HCT116 (cell line): ENCODE data around the gene CASR. TPM values are rescaled to one million over a fixed set of nuclear protein-coding genes. Genes with fewer than 3 reads are reported as not detected.
A peak's percentile ranks its signal among the peaks of the same experiment; 100 is the strongest.

Source experiments
- ATAC-seq: fragments of 200-7000 bp; cut with Tn5 transposase; 2 replicates; pipeline ENCODE4 v1.9.1; 2020; ENCODE audit warnings: mild to moderate bottlenecking, moderate library complexity
- BruUV-seq: library from RNA; stranded (reverse); fragments of 400-500 nt; replicated peaks from 2 replicates; lab custom pipeline; 2021; lab: Mats Ljungman, UMichigan
- CTCF ChIA-PET: fragments of 300-600 bp; sonication (Branson Sonifier 250); formaldehyde crosslinking; loops from one replicate; lab custom pipeline; 2021; ENCODE audit warnings: antibody characterized with exemption; lab: Charles Lee
- POLR2A ChIA-PET: fragments of 300-600, 350-600 bp; sonication (Branson Sonifier 250); formaldehyde crosslinking; loops from one replicate; lab custom pipeline; 2021; ENCODE audit warnings: antibody characterized with exemption; lab: Charles Lee
- RAD21 ChIA-PET, 2 experiments: fragments of 300-600 bp; sonication (Branson Sonifier 250); formaldehyde crosslinking; loops; one replicate each; lab custom pipeline; 2023; ENCODE audit warnings: low total read pairs in 2 of 2; ENCODE audit not compliant: uncharacterized antibody in 2 of 2, unreplicated experiment in 2 of 2, low non-redundant PET in 1 of 2; lab: Charles Lee
- DNase-seq: peaks from one replicate; pipeline ENCODE4 v3.0.0-alpha.2; 2010; ENCODE audit warnings: low read depth, low spot score
- H2AFZ ChIP-seq: fragments of 200-600 bp; shearing (Covaris generic), sonication (generic); 2 replicates; pipeline ENCODE4 v1.6.1; 2017; ENCODE audit warnings: low read depth, mixed run types, mixed read lengths, antibody characterized with exemption, low read length; ENCODE audit not compliant: poor library complexity, severe bottlenecking
- H3K27ac ChIP-seq: 2 replicates; pipeline ENCODE4 v1.5.1; 2012; ENCODE audit warnings: low read depth, low read length
- H3K27me3 ChIP-seq: fragments of 200-600 bp; sonication (generic); 2 replicates; pipeline ENCODE4 v1.6.1; 2016; ENCODE audit warnings: mixed run types, low read length, mixed read lengths; ENCODE audit not compliant: insufficient read depth
- H3K36me3 ChIP-seq, 2 experiments: fragments of 200-500 bp in 1 of 2; fragments of 200-600 bp in 1 of 2; sonication (Bioruptor generic) in 1 of 2; sonication (generic) in 1 of 2; 2 replicates each; pipeline versions ENCODE4 v1.5.1 to v1.6.1; 2014 to 2016; ENCODE audit warnings: low read length in 2 of 2, inconsistent platforms in 1 of 2, mixed read lengths in 1 of 2, mixed run types in 1 of 2; ENCODE audit not compliant: insufficient read depth in 2 of 2, control insufficient read depth in 1 of 2
- H3K4me1 ChIP-seq, 2 experiments: fragments of 200-600 bp in 1 of 2; sonication (generic) in 1 of 2; 2 replicates each; pipeline versions ENCODE4 v1.5.1 to v1.6.1; 2012 to 2017; ENCODE audit warnings: low read length in 2 of 2, inconsistent platforms in 1 of 2, mild to moderate bottlenecking in 1 of 2, mixed read lengths in 1 of 2, mixed run types in 1 of 2, moderate library complexity in 1 of 2; ENCODE audit not compliant: insufficient read depth in 2 of 2, control insufficient read depth in 1 of 2
- H3K4me2 ChIP-seq: fragments of 200-600 bp; sonication (generic); 2 replicates; pipeline ENCODE4 v1.6.1; 2017; ENCODE audit warnings: mixed run types, low read length, mixed read lengths
- H3K4me3 ChIP-seq, 2 experiments: fragments of 200-600 bp in 1 of 2; sonication (generic) in 1 of 2; replicated peaks in 1 of 2; 2 replicates each; pipeline ENCODE4 v1.5.1; 2011 to 2016; ENCODE audit warnings: low read length in 2 of 2, control low read depth in 1 of 2, low read depth in 1 of 2, mild to moderate bottlenecking in 1 of 2, mixed read lengths in 1 of 2, mixed run types in 1 of 2
- H3K79me2 ChIP-seq: fragments of 200-600 bp; sonication (generic); 2 replicates; pipeline ENCODE4 v1.6.1; 2017; ENCODE audit warnings: mild to moderate bottlenecking, mixed run types, low read length, moderate library complexity, mixed read lengths; ENCODE audit not compliant: insufficient read depth
- H3K9ac ChIP-seq: fragments of 200-600 bp; sonication (generic); 2 replicates; pipeline ENCODE4 v1.6.1; 2016; ENCODE audit warnings: low read length, mixed read lengths
- H3K9me2 ChIP-seq: fragments of 200-600 bp; sonication (generic), shearing (Covaris generic); 2 replicates; pipeline ENCODE4 v1.6.1; 2017; ENCODE audit warnings: mixed run types, mild to moderate bottlenecking, moderate library complexity; ENCODE audit not compliant: insufficient read depth
- H3K9me3 ChIP-seq, 2 experiments: fragments of 200-500 bp in 1 of 2; fragments of 200-600 bp in 1 of 2; sonication (Bioruptor generic) in 1 of 2; sonication (generic) in 1 of 2; 2 replicates each; pipeline ENCODE4 v1.6.1; 2014 to 2017; ENCODE audit warnings: low read length in 2 of 2, mixed read lengths in 2 of 2, inconsistent platforms in 1 of 2, low read depth in 1 of 2, mild to moderate bottlenecking in 1 of 2, mixed run types in 1 of 2, moderate library complexity in 1 of 2; ENCODE audit not compliant: control insufficient read depth in 1 of 2, insufficient read depth in 1 of 2
- H4K20me1 ChIP-seq: fragments of 200-600 bp; sonication (generic), shearing (Covaris generic); 2 replicates; pipeline ENCODE4 v1.6.1; 2017; ENCODE audit warnings: mixed run types, mild to moderate bottlenecking, moderate library complexity; ENCODE audit not compliant: insufficient read depth
- JUND ChIP-seq: IDR thresholded peaks from 2 replicates; pipeline ENCODE4 v1.6.1; 2012
- POLR2A ChIP-seq: IDR thresholded peaks from 2 replicates; pipeline ENCODE4 v1.7.0; 2011; ENCODE audit warnings: borderline replicate concordance; ENCODE audit not compliant: insufficient read depth, insufficient read length; ENCODE audit errors: extremely low read depth
- RAD21 ChIP-seq: IDR thresholded peaks from 2 replicates; pipeline ENCODE4 v1.6.1; 2012; ENCODE audit warnings: low read depth, mild to moderate bottlenecking
- SRF ChIP-seq: IDR thresholded peaks from 2 replicates; pipeline ENCODE4 v1.6.1; 2012; ENCODE audit warnings: low read depth
- YY1 ChIP-seq: IDR thresholded peaks from 2 replicates; pipeline ENCODE4 v1.6.1; 2011; ENCODE audit warnings: low read length, low read depth, moderate library complexity, mild to moderate bottlenecking; ENCODE audit not compliant: insufficient replicate concordance; ENCODE audit errors: extremely low read depth
- ZBTB33 ChIP-seq: IDR thresholded peaks from 2 replicates; pipeline ENCODE4 v1.6.1; 2011; ENCODE audit warnings: mild to moderate bottlenecking, low read length, moderate library complexity; ENCODE audit not compliant: insufficient replicate concordance; ENCODE audit errors: extremely low read depth
- intact Hi-C: fragments of 100-400 bp; cut with micrococcal nuclease; formaldehyde crosslinking; loops from 2 replicates; pipeline ENCODE4 v1.10.0; 2022
- total RNA-seq: library from RNA; stranded (reverse); gene quantifications from one replicate; pipeline ENCODE4 v1.2.1, GENCODE V29; 2021; ENCODE audit not compliant: unreplicated experiment

Gene CASR
- total RNA-seq, 1 experiment from 2014 or later = not detected

GRCh38 chr3:122263974-122264588 is 80.6 kb downstream of the CASR start (continued):
- TF ChIP-seq ZBTB33 (no peak), POLR2A (no peak), SRF (no peak), JUND (no peak)

GRCh38 chr3:122265957-122266356 is 82.5 kb downstream of the CASR start:
- no peak overlapping the region for H2AFZ ChIP-seq
- TF ChIP-seq YY1 (no peak), RAD21 (peak; percentile 14; the same call in 1 of the 2 replicates)
- TF ChIP-seq, all 23 proteins: peak for 1
- no peaks in the 10 kb centered on the region for H3K36me3 ChIP-seq
- no peaks in the 10 kb centered on the region for H3K9me3 ChIP-seq
- H3K4me3 ChIP-seq = no peak overlapping the region
- H3K27me3 ChIP-seq = no peaks in the 10 kb centered on the region
- intact Hi-C loops = no loop called here
- CTCF ChIA-PET = interaction anchor here (0.7 kb wide), 1 partner anchor 40 kb away, joined by 3 read pairs; no protein-coding TSS in a partner anchor
- H3K9ac ChIP-seq = no peak overlapping the region
- H3K4me1 ChIP-seq = no peaks in the 10 kb centered on the region
- no peak for ATAC-seq
- RAD21 ChIA-PET = no interaction called here
- BruUV-seq = no TSS peak
- POLR2A ChIA-PET = no interaction called here
- no peak overlapping the region for H3K27ac ChIP-seq
- H3K79me2 ChIP-seq = no peaks in the 10 kb centered on the region
- H3K9me2 ChIP-seq = no peaks in the 10 kb centered on the region
- DNase-seq = no peak
- no peak overlapping the region for H3K4me2 ChIP-seq
- no peaks in the 10 kb centered on the region for H4K20me1 ChIP-seq
